Prostate gland (tissue), 2 donors: ENCODE results near the gene MYO5B.

Source experiments
- CTCF ChIP-seq, 4 experiments: fragments of 200-600 bp in 2 of 4; fragments of 450-650 bp in 2 of 4; sonication (generic) in 2 of 4; IDR thresholded peaks; 1 replicate in 3 of 4; 2 replicates in 1 of 4; pipeline ENCODE4 v1.5.1; 2016 to 2019; ENCODE audit warnings: antibody characterized with exemption in 4 of 4, mild to moderate bottlenecking in 2 of 4, moderate library complexity in 2 of 4
- POLR2A ChIP-seq: fragments of 450-650 bp; IDR thresholded peaks from one replicate; pipeline ENCODE4 v1.6.1; 2016; ENCODE audit warnings: antibody characterized with exemption, mild to moderate bottlenecking
- POLR2AphosphoS5 ChIP-seq: sonication (generic); formaldehyde crosslinking; IDR thresholded peaks from one replicate; pipeline ENCODE4 v1.6.1; 2017; ENCODE audit warnings: antibody characterized with exemption

- TF ChIP-seq POLR2A, result no peak
- TF ChIP-seq CTCF (IDR thresholded peaks at IDR 0.05), result no peak
- no peak for TF ChIP-seq POLR2AphosphoS5
Measured at GRCh38 chr18:49905771-49906170, 289.2 kb downstream of the MYO5B start.
